CD4-positive, alpha-beta T cell (primary cell): ENCODE data around the gene NPRL2. TPM values are rescaled to one million over a fixed set of nuclear protein-coding genes. Genes with fewer than 3 reads are reported as not detected.
A peak's percentile ranks its signal among the peaks of the same experiment; 100 is the strongest.

Experiments used
- ATAC-seq: fragments of 200-7000 bp; cut with Tn5 transposase; one replicate; pipeline ENCODE4 v1.10.0; 2022; ENCODE audit warnings: mild to moderate bottlenecking; ENCODE audit not compliant: poor library complexity
- CTCF ChIA-PET: fragments of 350-600 bp; sonication (Branson Sonifier 250); formaldehyde crosslinking; loops from one replicate; lab custom pipeline; 2021; ENCODE audit warnings: antibody characterized with exemption, inconsistent platforms; lab: Charles Lee
- POLR2A ChIA-PET: fragments of 350-600 bp; sonication (Branson Sonifier 250); formaldehyde crosslinking; loops from one replicate; lab custom pipeline; 2021; ENCODE audit warnings: antibody characterized with exemption, inconsistent platforms; lab: Charles Lee
- DNase-seq, 14 experiments: peaks; one replicate each; pipeline ENCODE4 v3.0.0-alpha.2; 2013 to 2020; ENCODE audit warnings: mixed read lengths in 2 of 14
- H3K27ac ChIP-seq, 2 donors: one replicate each; pipeline versions ENCODE4 v1.5.1 to v1.7.0; 2013; ENCODE audit warnings: low read length in 2 of 2, low read depth in 1 of 2, mild to moderate bottlenecking in 1 of 2
- H3K27me3 ChIP-seq, 2 experiments: 1 replicate in 1 of 2; 2 replicates in 1 of 2; pipeline versions ENCODE4 v1.6.1 to v1.7.0; 2013; ENCODE audit warnings: low read length in 2 of 2, control low read depth in 1 of 2, mild to moderate bottlenecking in 1 of 2, moderate library complexity in 1 of 2; ENCODE audit not compliant: insufficient read depth in 2 of 2, control insufficient read depth in 1 of 2
- H3K36me3 ChIP-seq: one replicate; pipeline ENCODE4 v1.6.1; 2013; ENCODE audit warnings: low read length, control low read depth; ENCODE audit not compliant: insufficient read depth
- H3K4me1 ChIP-seq: one replicate; pipeline ENCODE4 v1.6.1; 2013; ENCODE audit warnings: low read length, control low read depth; ENCODE audit not compliant: insufficient read depth
- H3K4me3 ChIP-seq: one replicate; pipeline ENCODE4 v1.5.1; 2013; ENCODE audit warnings: mild to moderate bottlenecking, low read length, moderate library complexity
- H3K9me3 ChIP-seq, 2 experiments: 1 replicate in 1 of 2; 2 replicates in 1 of 2; pipeline versions ENCODE4 v1.6.1 to v1.7.0; 2013; ENCODE audit warnings: low read length in 2 of 2, mild to moderate bottlenecking in 2 of 2, control low read depth in 1 of 2, moderate library complexity in 1 of 2; ENCODE audit not compliant: control insufficient read depth in 1 of 2, insufficient read depth in 1 of 2
- H3K27ac Mint-ChIP-seq: one replicate; pipeline ENCODE4 v1.8.0; 2020; ENCODE audit warnings: mixed read lengths
- H3K27me3 Mint-ChIP-seq: one replicate; pipeline ENCODE4 v1.8.0; 2021; ENCODE audit warnings: mixed read lengths
- H3K36me3 Mint-ChIP-seq: one replicate; pipeline ENCODE4 v1.8.0; 2021; ENCODE audit warnings: low read depth, mixed read lengths
- H3K4me1 Mint-ChIP-seq: one replicate; pipeline ENCODE4 v1.8.0; 2021; ENCODE audit warnings: low read depth, mixed read lengths
- H3K4me3 Mint-ChIP-seq: one replicate; pipeline ENCODE4 v1.8.0; 2020; ENCODE audit warnings: mild to moderate bottlenecking, mixed read lengths
- H3K9me3 Mint-ChIP-seq: one replicate; pipeline ENCODE4 v1.8.0; 2020; ENCODE audit warnings: mixed read lengths
- intact Hi-C, 2 experiments: fragments of 100-400 bp; cut with DNase I in 1 of 2; cut with micrococcal nuclease in 1 of 2; formaldehyde crosslinking; loops; one replicate each; pipeline versions ENCODE4 v1.15.1 to v1.9.0; 2023 to 2025; cut with DNase I, micrococcal nuclease
- total RNA-seq, 174 experiments: library from RNA in 2 of 174; stranded (reverse) in 2 of 174; gene quantifications; one replicate each; pipeline ENCODE4 v1.2.3 and lab custom pipeline; 2021 to 2026
- TF ChIP-seq, protein P1 (sequence below): fragments of 200-600 bp; IDR thresholded peaks from one replicate; pipeline ENCODE4 v1.8.0; 2022; ENCODE audit warnings: antibody characterized with exemption, mild to moderate bottlenecking

NPRL2 gene
- total RNA-seq, 2 experiments from 2014 or later = 29.4 to 33.2 TPM

DNA sequence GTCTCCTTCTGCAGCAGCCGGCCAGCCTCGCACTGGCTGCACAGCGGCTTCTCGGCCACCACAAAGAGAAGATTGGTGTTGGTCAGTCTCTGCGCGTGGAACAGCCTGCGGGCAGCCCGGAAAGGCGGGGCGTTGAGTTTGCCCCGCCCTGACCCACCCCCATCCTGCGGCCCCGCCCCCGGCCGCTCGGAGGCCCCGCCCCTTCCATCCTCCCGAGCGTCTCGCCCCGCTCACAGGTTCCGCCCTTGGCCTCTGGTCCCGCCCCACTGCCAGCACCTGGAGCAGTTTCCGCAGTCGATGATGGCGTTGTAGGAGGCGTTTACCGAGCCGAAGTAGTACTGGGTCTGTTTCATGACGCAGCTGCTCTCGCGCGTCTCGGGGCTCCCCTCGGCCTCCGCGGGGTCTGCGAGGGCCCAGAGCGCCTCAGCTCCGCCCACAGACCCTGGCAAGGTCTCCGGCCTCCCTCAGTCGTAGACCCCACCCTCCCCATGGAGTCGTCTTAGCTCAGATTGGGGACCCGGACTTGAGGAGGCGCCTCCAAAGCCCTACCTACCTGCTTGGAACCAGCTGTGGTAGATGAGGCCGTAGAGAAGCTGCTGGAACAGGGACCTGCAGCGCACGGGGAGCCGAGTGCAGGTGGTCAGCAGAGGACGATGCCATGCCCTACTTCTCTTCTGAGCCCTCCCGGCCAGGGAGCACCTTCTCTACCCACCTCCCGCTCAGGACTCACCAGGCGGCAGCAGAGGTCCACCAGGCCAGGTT lies 14.7 kb upstream of the NPRL2 start:
- ChIA-PET CTCF (interaction anchor here (0.9 to 1.1 kb wide), 4 partner anchors 13 to 1317 kb away, joined by 3 to 5 read pairs (median 4); no protein-coding TSS in a partner anchor), POLR2A (interaction anchor here (0.7 to 2.7 kb wide), 14 partner anchors 11 to 1244 kb away, joined by 3 to 25 read pairs (median 4); partner anchors contain the start of genes CYB561D2, HYAL3, MANF and NAA80)
- Mint-ChIP-seq H3K9me3 (no peaks in the 10 kb centered on the region), H3K4me1 (peaks cover 25% of the 10 kb centered on the region), H3K27ac (peak overlapping the region; percentile 98), H3K36me3 (peaks cover 4% of the 10 kb centered on the region), H3K4me3 (peak overlapping the region; percentile 94), H3K27me3 (no peaks in the 10 kb centered on the region)
- Histone ChIP-seq H3K27me3 (no peaks in the 10 kb centered on the region), H3K27ac (peak overlapping the region; percentile 69 to 81), H3K4me3 (peak overlapping the region; percentile 73), H3K9me3 (no peaks in the 10 kb centered on the region), H3K4me1 (peaks cover 30% of the 10 kb centered on the region), H3K36me3 (no peaks in the 10 kb centered on the region)
- intact Hi-C loops = loop anchor here (1.0 to 5.0 kb wide), 8 partner anchors 14 to 1787 kb away; partner anchors contain the start of genes CACNA2D2 (in 1 of the 2), CYB561D2 (in 1 of the 2), MANF (in 1 of the 2) and NPRL2 (in 1 of the 2)
- peak; percentile 95 for ATAC-seq
- TF ChIP-seq, protein P1, sequence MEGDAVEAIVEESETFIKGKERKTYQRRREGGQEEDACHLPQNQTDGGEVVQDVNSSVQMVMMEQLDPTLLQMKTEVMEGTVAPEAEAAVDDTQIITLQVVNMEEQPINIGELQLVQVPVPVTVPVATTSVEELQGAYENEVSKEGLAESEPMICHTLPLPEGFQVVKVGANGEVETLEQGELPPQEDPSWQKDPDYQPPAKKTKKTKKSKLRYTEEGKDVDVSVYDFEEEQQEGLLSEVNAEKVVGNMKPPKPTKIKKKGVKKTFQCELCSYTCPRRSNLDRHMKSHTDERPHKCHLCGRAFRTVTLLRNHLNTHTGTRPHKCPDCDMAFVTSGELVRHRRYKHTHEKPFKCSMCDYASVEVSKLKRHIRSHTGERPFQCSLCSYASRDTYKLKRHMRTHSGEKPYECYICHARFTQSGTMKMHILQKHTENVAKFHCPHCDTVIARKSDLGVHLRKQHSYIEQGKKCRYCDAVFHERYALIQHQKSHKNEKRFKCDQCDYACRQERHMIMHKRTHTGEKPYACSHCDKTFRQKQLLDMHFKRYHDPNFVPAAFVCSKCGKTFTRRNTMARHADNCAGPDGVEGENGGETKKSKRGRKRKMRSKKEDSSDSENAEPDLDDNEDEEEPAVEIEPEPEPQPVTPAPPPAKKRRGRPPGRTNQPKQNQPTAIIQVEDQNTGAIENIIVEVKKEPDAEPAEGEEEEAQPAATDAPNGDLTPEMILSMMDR = no peak
- DNase-seq = peak; percentile 92 to 97 (median 95)

DNA sequence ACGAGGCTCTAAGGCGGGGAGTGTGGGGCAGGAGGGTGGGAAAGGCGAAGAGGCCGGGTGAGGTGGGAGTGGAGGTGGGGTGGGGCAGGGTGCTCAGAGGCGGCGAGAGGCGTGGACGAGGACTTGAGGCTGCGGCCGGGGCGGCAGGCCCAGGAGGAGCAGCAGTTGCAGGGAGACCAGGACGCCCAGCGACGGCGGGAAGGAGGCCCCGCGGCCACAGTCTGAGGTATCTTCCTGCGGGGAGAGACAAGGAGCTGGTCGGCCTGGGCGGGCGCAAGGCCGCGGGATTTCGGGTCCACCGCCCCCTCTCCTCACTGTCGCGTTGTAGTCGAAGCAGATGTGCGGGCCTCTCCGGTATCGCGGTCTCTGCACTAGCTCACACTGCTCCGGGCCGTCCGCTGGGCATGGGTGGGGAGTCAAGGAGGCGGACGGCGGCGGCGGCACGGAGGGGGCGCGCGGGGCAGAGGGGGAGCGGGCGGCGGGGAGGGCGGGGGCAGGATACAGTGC lies 14.1 kb upstream of the NPRL2 start:
- peak; percentile 11 for ATAC-seq
- ChIA-PET POLR2A (interaction anchor here (0.8 to 2.7 kb wide), 12 partner anchors 11 to 1021 kb away, joined by 3 to 25 read pairs (median 4); partner anchors contain the start of genes CYB561D2, HYAL3, MANF and NAA80), CTCF (interaction anchor here (1.1 kb wide), 2 partner anchors 18 to 1318 kb away, joined by 3 to 5 read pairs; no protein-coding TSS in a partner anchor)
- peak in 1 of 14 experiments; percentile 31 for DNase-seq
- TF ChIP-seq, protein P1 = no peak
- Mint-ChIP-seq H3K27ac (peak overlapping the region; percentile 98), H3K9me3 (no peaks in the 10 kb centered on the region), H3K27me3 (no peaks in the 10 kb centered on the region), H3K36me3 (peaks cover 4% of the 10 kb centered on the region), H3K4me3 (peak overlapping the region; percentile 80), H3K4me1 (peaks cover 30% of the 10 kb centered on the region)
- H3K9me3 ChIP-seq = no peaks in the 10 kb centered on the region
- peak overlapping the region; percentile 73 for H3K4me3 ChIP-seq
- H3K4me1 ChIP-seq = peaks cover 34% of the 10 kb centered on the region
- no peak overlapping the region for H3K27ac ChIP-seq
- H3K36me3 ChIP-seq = no peaks in the 10 kb centered on the region
- intact Hi-C loops = loop anchor here (1.0 to 5.0 kb wide), 9 partner anchors 14 to 1788 kb away; partner anchors contain the start of genes CACNA2D2 (in 1 of the 2), CYB561D2 (in 1 of the 2), MANF (in 1 of the 2) and NPRL2 (in 1 of the 2)
- H3K27me3 ChIP-seq = no peaks in the 10 kb centered on the region

DNA sequence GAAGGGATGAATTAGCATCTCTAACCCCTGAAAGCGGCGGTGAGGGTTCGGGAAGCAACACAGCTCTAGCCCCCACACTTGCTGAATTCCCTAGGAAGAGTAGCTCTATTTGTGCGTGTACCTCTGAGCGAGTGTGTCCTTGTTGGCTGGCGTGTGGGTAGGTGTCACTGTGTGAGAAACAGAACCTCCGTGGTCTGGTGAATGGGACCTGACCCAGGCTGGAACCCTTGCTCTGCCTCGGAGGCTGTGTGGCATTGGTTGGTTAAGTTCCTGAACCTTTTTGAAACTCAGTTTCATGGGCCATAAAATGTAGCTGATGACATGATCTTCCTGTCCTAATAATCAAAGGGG lies 9.2 kb upstream of the NPRL2 start:
- Histone ChIP-seq H3K27me3 (no peaks in the 10 kb centered on the region), H3K4me3 (peak overlapping the region; percentile 81), H3K36me3 (peaks cover 33% of the 10 kb centered on the region), H3K4me1 (peaks cover 52% of the 10 kb centered on the region), H3K27ac (peak overlapping the region in 1 of 2 donors; percentile 17), H3K9me3 (no peaks in the 10 kb centered on the region)
- CTCF ChIA-PET = interaction anchor here (0.9 to 1.2 kb wide), 3 partner anchors 9 to 61 kb away, joined by 3 to 5 read pairs (median 5); partner anchors contain the start of genes CYB561D2, HYAL3, NAA80 and NPRL2
- Mint-ChIP-seq H3K4me1 (peaks cover 37% of the 10 kb centered on the region), H3K36me3 (peaks cover 34% of the 10 kb centered on the region), H3K27ac (peak overlapping the region; percentile 88), H3K9me3 (no peaks in the 10 kb centered on the region), H3K27me3 (no peaks in the 10 kb centered on the region), H3K4me3 (peak overlapping the region; percentile 98)
- ATAC-seq (peak; percentile 25), DNase-seq (no peak)
- intact Hi-C loops = loop anchor here (1.0 to 5.0 kb wide), 3 partner anchors 8 to 1138 kb away; partner anchors contain the start of genes HYAL3 (in 1 of the 2) and NAA80 (in 1 of the 2)
- POLR2A ChIA-PET = interaction anchor here (0.7 to 1.6 kb wide), 5 partner anchors 9 to 252 kb away, joined by 4 to 17 read pairs (median 5); partner anchors contain the start of genes CISH, CYB561D2, HEMK1 and NPRL2
- TF ChIP-seq, protein P1 = no peak
